ENCODE measurements around the gene JAZF1.

The JAZF1 gene

GRCh38 chr7:28174901-28175661, 5.5 kb downstream of the JAZF1 start:
- Histone ChIP-seq H3K27me3 (ENCODE audit: insufficient read depth, poor library complexity, severe bottlenecking) (no peaks in the 10 kb centered on the region), H3K4me3 (replicated peaks; ENCODE audit: insufficient read depth, low read length) (no peak overlapping the region), H3K27ac (replicated peaks) (no peak overlapping the region)
- no peak for TF ChIP-seq CTCF (IDR thresholded peaks at IDR 0.05; ENCODE audit: insufficient read depth, low read length)
- no peak for TF ChIP-seq GABPA (IDR thresholded peaks at IDR 0.05; ENCODE audit: low read depth)
- no peak for TF ChIP-seq REST (IDR thresholded peaks at IDR 0.05; ENCODE audit: insufficient replicate concordance, low read depth)
- TF ChIP-seq POLR2AphosphoS5 (IDR thresholded peaks at IDR 0.05; ENCODE audit: low read depth): no peak
- TF ChIP-seq SPI1 (IDR thresholded peaks at IDR 0.05; ENCODE audit: borderline replicate concordance, low read depth): no peak
- DNase-seq (ENCODE audit: low read depth in 1 of 2, low spot score in 1 of 2): no peak

- H3K4me3 ChIP-seq (replicated peaks; ENCODE audit: insufficient read depth, low read length): no peak overlapping the region
- DNase-seq (ENCODE audit: low read depth in 1 of 2, low spot score in 1 of 2): no peak
- H3K27ac ChIP-seq (replicated peaks): no peak overlapping the region
- TF ChIP-seq SPI1 (IDR thresholded peaks at IDR 0.05; ENCODE audit: borderline replicate concordance, low read depth) (no peak), POLR2AphosphoS5 (IDR thresholded peaks at IDR 0.05; ENCODE audit: low read depth) (no peak), REST (IDR thresholded peaks at IDR 0.05; ENCODE audit: insufficient replicate concordance, low read depth) (no peak)
- H3K27me3 ChIP-seq (ENCODE audit: insufficient read depth, poor library complexity, severe bottlenecking): no peaks in the 10 kb centered on the region
Measured at GRCh38 chr7:28174442-28174841, 6.2 kb downstream of the JAZF1 start.

- Histone ChIP-seq H3K27me3 (ENCODE audit: insufficient read depth, poor library complexity, severe bottlenecking) (no peaks in the 10 kb centered on the region), H3K4me3 (replicated peaks; ENCODE audit: insufficient read depth, low read length) (no peak overlapping the region), H3K27ac (replicated peaks) (no peak overlapping the region)
- TF ChIP-seq REST (IDR thresholded peaks at IDR 0.05; ENCODE audit: insufficient replicate concordance, low read depth): no peak
- no peak for TF ChIP-seq CTCF (IDR thresholded peaks at IDR 0.05; ENCODE audit: insufficient read depth, low read length)
- TF ChIP-seq GABPA (IDR thresholded peaks at IDR 0.05; ENCODE audit: low read depth): no peak
- TF ChIP-seq SPI1 (IDR thresholded peaks at IDR 0.05; ENCODE audit: borderline replicate concordance, low read depth): no peak
- no peak for TF ChIP-seq POLR2AphosphoS5 (IDR thresholded peaks at IDR 0.05; ENCODE audit: low read depth)
- DNase-seq (ENCODE audit: low read depth in 1 of 2, low spot score in 1 of 2): no peak
Measured at GRCh38 chr7:28173531-28173930, 7.1 kb downstream of the JAZF1 start.

All from HL-60 (cell line).